Measurements from ENCODE around the gene ETFA. TPM values are rescaled to one million over a fixed set of nuclear protein-coding genes. Genes with fewer than 3 reads are reported as not detected.

The ETFA gene
- total and polyA plus RNA-seq, 10 of the 15 experiments (the other 5 are each of a cell fraction or from before 2014, with no cell fraction given): 114 to 331 (median 152) TPM

- no peak for TF ChIP-seq BCL3 (IDR thresholded peaks at IDR 0.05; ENCODE audit: borderline replicate concordance, insufficient read depth, low read depth, low read length, poor library complexity, severe bottlenecking)
Measured at GRCh38 chr15:76337059-76337695, 25.9 kb upstream of the ETFA start (continued).

GRCh38 chr15:76336254-76337058, 25.2 kb upstream of the ETFA start, which contains the start of gene ISL2:
Gene ISL2, plus strand, starts transcription at chr15:76336773. Its CDS starts 111 bp downstream, at chr15:76336884.
- Histone ChIP-seq H2AFZ (ENCODE audit: control insufficient read depth, low read depth, low read length) (peak within 1 kb of the TSS; percentile 59), H3K4me2 (ENCODE audit: control insufficient read depth, insufficient read depth) (peak within 1 kb of the TSS; percentile 96), H4K20me1 (ENCODE audit: control insufficient read depth, insufficient read depth) (no peaks in the 10 kb centered on the region), H3K36me3 (ENCODE audit: control insufficient read depth in 2 of 2, insufficient read depth in 2 of 2, low read length in 1 of 2) (no peaks in the 10 kb centered on the region), H3K4me3 (peak within 1 kb of the TSS; percentile 62), H3K4me1 (ENCODE audit: control insufficient read depth, insufficient read depth, low read length) (peaks cover 25% of the 10 kb centered on the region), H3K9me3 (replicated peaks; ENCODE audit: control insufficient read depth, insufficient read depth, low read length) (no peaks in the 10 kb centered on the region; the same call in 1 of the 3 replicates), H3K9ac (ENCODE audit: control insufficient read depth, insufficient read depth, low read length) (peak within 1 kb of the TSS; percentile 73), H3K27me3 (replicated peaks in 1 of 2; ENCODE audit: control insufficient read depth in 2 of 2, insufficient read depth in 2 of 2, low read length in 1 of 2) (peaks cover 11 to 22% of the 10 kb centered on the region in 2 experiments), H3K27ac (ENCODE audit: control insufficient read depth, insufficient read depth) (peak within 1 kb of the TSS; percentile 51), H3K79me2 (ENCODE audit: control insufficient read depth, insufficient read depth, low read length) (no peaks in the 10 kb centered on the region; the same call in 1 of the 2 replicates)
- CTCF ChIA-PET: interaction anchor here (0.7 to 1.0 kb wide), 3 partner anchors 8 to 17 kb away, joined by 3 read pairs; no protein-coding TSS in a partner anchor
- ATAC-seq (peak; percentile 30), DNase-seq (ENCODE audit: low read depth, low spot score) (peak; percentile 61), FAIRE-seq (no peak)
- POLR2A ChIA-PET: interaction anchor here (0.7 kb wide), 1 partner anchor 10 kb away, joined by 3 read pairs; no protein-coding TSS in a partner anchor
- RAD21 ChIA-PET (ENCODE audit: unreplicated experiment): interaction anchor here (0.5 to 1.0 kb wide), 5 partner anchors 8 to 637 kb away, joined by 3 read pairs; no protein-coding TSS in a partner anchor
- in situ Hi-C loops (cut with MboI) (no loop called here), intact Hi-C loops (cut with micrococcal nuclease; ENCODE audit: unreplicated experiment) (loop anchor here (5.0 kb wide), 1 partner anchor 144 kb away; no protein-coding TSS in a partner anchor)
- no TSS peak for BruUV-seq (replicated peaks)
- WGBS (ENCODE audit: insufficient coverage, insufficient replicate concordance, low lambda C conversion rate, missing lambda C conversion rate): 1% methylated on average over 39 of the region's 40 CpGs
- SMC1A ChIA-PET (ENCODE audit: uncharacterized antibody, unreplicated experiment): interaction anchor here (0.6 to 1.0 kb wide), 2 partner anchors 8 to 1639 kb away, joined by 3 read pairs; no protein-coding TSS in a partner anchor
- TF ChIP-seq CREM (IDR thresholded peaks at IDR 0.05; ENCODE audit: low read depth) (peak; percentile 65; the same call in 1 of the 2 replicates), ZBED1 (IDR thresholded peaks at IDR 0.05; ENCODE audit: borderline replicate concordance) (no peak), RFX5 (IDR thresholded peaks at IDR 0.05; ENCODE audit: low read depth, low read length) (no peak), MYC (IDR thresholded peaks at IDR 0.05; ENCODE audit: insufficient read depth, insufficient read length, insufficient replicate concordance, low read length, severe bottlenecking) (no peak), NFYB (IDR thresholded peaks at IDR 0.05; ENCODE audit: insufficient read depth, low read depth, low read length) (peak; percentile 45; the same call in 1 of the 2 replicates), ZSCAN29 (IDR thresholded peaks at IDR 0.05) (no peak), NFYA (IDR thresholded peaks at IDR 0.05; ENCODE audit: borderline replicate concordance, low read depth, low read length) (no peak), SUZ12 (IDR thresholded peaks at IDR 0.05; ENCODE audit: unreplicated experiment) (no peak), EGR1 (IDR thresholded peaks at IDR 0.05; ENCODE audit: borderline replicate concordance in 1 of 2, low read depth in 2 of 2, low read length in 2 of 2) (peak; percentile 68 to 92), SMARCA5 (IDR thresholded peaks at IDR 0.05) (no peak), CREB1 (IDR thresholded peaks at IDR 0.05; ENCODE audit: low read depth) (peak; percentile 91; the same call in 1 of the 2 replicates), ATF2 (IDR thresholded peaks at IDR 0.05; ENCODE audit: low read length) (peak; percentile 23; the same call in 1 of the 2 replicates), KDM1A (IDR thresholded peaks at IDR 0.05; ENCODE audit: borderline replicate concordance) (no peak), JUND (IDR thresholded peaks at IDR 0.05; ENCODE audit: low read depth, low read length) (no peak), POLR2AphosphoS5 (IDR thresholded peaks at IDR 0.05; ENCODE audit: low read length) (peak; percentile 50; the same call in 1 of the 2 replicates), SREBF2 (IDR thresholded peaks at IDR 0.05; ENCODE audit: low read length) (no peak), POLR2A (IDR thresholded peaks at IDR 0.05; ENCODE audit: low read depth, low read length) (peak; percentile 88), TCF3 (IDR thresholded peaks at IDR 0.05; ENCODE audit: borderline replicate concordance, insufficient read depth, low read depth, low read length) (no peak)

Measured in GM12878 (cell line).